Measurements from ENCODE around the gene BRIP1. TPM values are rescaled to one million over a fixed set of nuclear protein-coding genes. Genes with fewer than 3 reads are reported as not detected.

The BRIP1 gene
- total RNA-seq: 10 to 100 TPM in 1 of 4 donors, 1 to 10 TPM in 1, not detected in 2; 1.0 to 13.0 TPM

- TF ChIP-seq POLR2A (IDR thresholded peaks at IDR 0.05): no peak
- TF ChIP-seq CTCF (IDR thresholded peaks at IDR 0.05): no peak
- H3K9me3 ChIP-seq: no peaks in the 10 kb centered on the region
- intact Hi-C loops (cut with DNase I; ENCODE audit: low total_unique reads): no loop called here
- H3K4me3 ChIP-seq: peak within 1 kb of the TSS; percentile 53 to 64
- H3K36me3 ChIP-seq: no peaks in the 10 kb centered on the region
- H3K27ac ChIP-seq: peak within 1 kb of the TSS; percentile 80 to 81
- DNase-seq: peak; percentile 81 to 88
- peaks cover 0 to 4% of the 10 kb centered on the region in 2 donors for H3K4me1 ChIP-seq
- no peaks in the 10 kb centered on the region for H3K27me3 ChIP-seq
Measured at GRCh38 chr17:61862975-61863800, at the start of gene BRIP1. TSS of gene BRIP1 (minus strand) at chr17:61863528. CDS start at chr17:61861539, 1,989 bp downstream.

- no peaks in the 10 kb centered on the region for H3K36me3 ChIP-seq
Measured at GRCh38 chr17:61908292-61909037, 45.1 kb upstream of the BRIP1 start.

GRCh38 chr17:61907361-61907760 is 44.0 kb upstream of the BRIP1 start:
- no peak for TF ChIP-seq CTCF (IDR thresholded peaks at IDR 0.05)
- TF ChIP-seq POLR2A (IDR thresholded peaks at IDR 0.05): no peak
- no peaks in the 10 kb centered on the region for H3K4me1 ChIP-seq
- no peak overlapping the region for H3K27ac ChIP-seq
- H3K9me3 ChIP-seq: no peaks in the 10 kb centered on the region
- H3K27me3 ChIP-seq: no peaks in the 10 kb centered on the region
- no peaks in the 10 kb centered on the region for H3K36me3 ChIP-seq
- no peak overlapping the region for H3K4me3 ChIP-seq
- DNase-seq: no peak
- intact Hi-C loops (cut with DNase I; ENCODE audit: low total_unique reads): no loop called here

More at GRCh38 chr17:61908292-61909037, 45.1 kb upstream of the BRIP1 start:
- H3K9me3 ChIP-seq: no peaks in the 10 kb centered on the region
- no peak overlapping the region for H3K4me3 ChIP-seq
- no peak overlapping the region for H3K27ac ChIP-seq
- no peaks in the 10 kb centered on the region for H3K4me1 ChIP-seq
- no peak for DNase-seq
- TF ChIP-seq POLR2A (IDR thresholded peaks at IDR 0.05) (no peak), CTCF (IDR thresholded peaks at IDR 0.05) (no peak)
- H3K27me3 ChIP-seq: no peaks in the 10 kb centered on the region
- intact Hi-C loops (cut with DNase I; ENCODE audit: low total_unique reads): no loop called here

GRCh38 chr17:61904094-61904710 is 40.9 kb upstream of the BRIP1 start:
- no peaks in the 10 kb centered on the region for H3K36me3 ChIP-seq
- H3K4me1 ChIP-seq: no peaks in the 10 kb centered on the region
- intact Hi-C loops (cut with DNase I; ENCODE audit: low total_unique reads): no loop called here
- H3K27ac ChIP-seq: no peak overlapping the region
- DNase-seq: no peak
- TF ChIP-seq CTCF (IDR thresholded peaks at IDR 0.05): no peak
- TF ChIP-seq POLR2A (IDR thresholded peaks at IDR 0.05): no peak
- H3K27me3 ChIP-seq: no peaks in the 10 kb centered on the region
- no peak overlapping the region for H3K4me3 ChIP-seq
- H3K9me3 ChIP-seq: no peaks in the 10 kb centered on the region

Data from uterus (tissue), 4 donors.